Gastroesophageal sphincter (tissue), 3 donors: ENCODE results near the gene RUSF1.

Experiments used
- EP300 ChIP-seq: sonication (generic); formaldehyde crosslinking; IDR thresholded peaks from one replicate; pipeline ENCODE4 v1.6.1; 2017; ENCODE audit warnings: antibody characterized with exemption, mild to moderate bottlenecking
- TF ChIP-seq, protein P1 (sequence below), 4 experiments: fragments of 200-600 bp in 2 of 4; fragments of 450-650 bp in 2 of 4; sonication (generic) in 1 of 4; IDR thresholded peaks; one replicate each; pipeline ENCODE4 v1.5.1; 2017 to 2019; ENCODE audit warnings: antibody characterized with exemption in 4 of 4, mild to moderate bottlenecking in 2 of 4, moderate library complexity in 2 of 4

DNA sequence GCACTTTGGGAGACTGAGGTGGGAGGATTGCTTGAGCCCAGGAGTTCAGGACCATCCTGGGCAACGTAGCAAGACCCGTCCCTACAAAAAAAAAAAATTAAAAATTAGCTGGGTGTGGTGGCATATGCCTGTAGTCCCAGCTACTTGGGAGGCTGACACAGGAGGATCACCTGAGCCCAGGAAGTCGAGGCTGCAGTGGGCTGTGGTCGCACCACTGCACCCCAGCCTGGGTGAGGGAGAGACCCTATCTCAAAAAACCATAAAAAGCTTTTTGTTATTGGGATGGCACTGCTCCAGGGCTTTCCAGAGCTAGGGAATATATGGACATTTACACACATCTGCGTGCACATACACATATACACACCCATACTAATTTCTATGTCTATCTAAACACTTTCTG, 57.0 kb downstream of the RUSF1 start:
- no peak for TF ChIP-seq EP300
- TF ChIP-seq, protein P1, sequence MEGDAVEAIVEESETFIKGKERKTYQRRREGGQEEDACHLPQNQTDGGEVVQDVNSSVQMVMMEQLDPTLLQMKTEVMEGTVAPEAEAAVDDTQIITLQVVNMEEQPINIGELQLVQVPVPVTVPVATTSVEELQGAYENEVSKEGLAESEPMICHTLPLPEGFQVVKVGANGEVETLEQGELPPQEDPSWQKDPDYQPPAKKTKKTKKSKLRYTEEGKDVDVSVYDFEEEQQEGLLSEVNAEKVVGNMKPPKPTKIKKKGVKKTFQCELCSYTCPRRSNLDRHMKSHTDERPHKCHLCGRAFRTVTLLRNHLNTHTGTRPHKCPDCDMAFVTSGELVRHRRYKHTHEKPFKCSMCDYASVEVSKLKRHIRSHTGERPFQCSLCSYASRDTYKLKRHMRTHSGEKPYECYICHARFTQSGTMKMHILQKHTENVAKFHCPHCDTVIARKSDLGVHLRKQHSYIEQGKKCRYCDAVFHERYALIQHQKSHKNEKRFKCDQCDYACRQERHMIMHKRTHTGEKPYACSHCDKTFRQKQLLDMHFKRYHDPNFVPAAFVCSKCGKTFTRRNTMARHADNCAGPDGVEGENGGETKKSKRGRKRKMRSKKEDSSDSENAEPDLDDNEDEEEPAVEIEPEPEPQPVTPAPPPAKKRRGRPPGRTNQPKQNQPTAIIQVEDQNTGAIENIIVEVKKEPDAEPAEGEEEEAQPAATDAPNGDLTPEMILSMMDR (IDR thresholded peaks at IDR 0.05): no peak
